Lung (tissue), 12 donors: ENCODE results near the gene CACNA1I. TPM values are rescaled to one million over a fixed set of nuclear protein-coding genes. Genes with fewer than 3 reads are reported as not detected.

ENCODE experiments used
- ATAC-seq: fragments of 200-7000 bp; cut with Tn5 transposase; one replicate; pipeline ENCODE4 v1.9.1; 2020; ENCODE audit warnings: moderate number of reproducible peaks; ENCODE audit not compliant: insufficient read depth, low FRiP score
- DNase-seq, 3 donors: peaks; one replicate each; pipeline ENCODE4 v3.0.0-alpha.2; 2013 to 2017
- H3K27ac ChIP-seq, 2 donors: one replicate each; pipeline ENCODE4 v1.5.1; 2013; ENCODE audit warnings: mild to moderate bottlenecking in 2 of 2, moderate library complexity in 2 of 2, control low read depth in 1 of 2, inconsistent platforms in 1 of 2, low read depth in 1 of 2, low read length in 1 of 2
- H3K27me3 ChIP-seq, 3 donors: one replicate each; pipeline ENCODE4 v1.5.1; 2013; ENCODE audit warnings: low read length in 2 of 3; ENCODE audit not compliant: control insufficient read depth in 3 of 3, insufficient read depth in 3 of 3
- H3K36me3 ChIP-seq, 4 donors: one replicate each; pipeline ENCODE4 v1.5.1; 2013; ENCODE audit warnings: low read length in 4 of 4, mild to moderate bottlenecking in 1 of 4, moderate library complexity in 1 of 4; ENCODE audit not compliant: control insufficient read depth in 4 of 4, insufficient read depth in 4 of 4
- H3K4me1 ChIP-seq, 5 donors: one replicate each; pipeline ENCODE4 v1.5.1; 2013; ENCODE audit warnings: low read length in 5 of 5, mild to moderate bottlenecking in 2 of 5, moderate library complexity in 1 of 5; ENCODE audit not compliant: control insufficient read depth in 5 of 5, insufficient read depth in 5 of 5
- H3K4me3 ChIP-seq: one replicate; pipeline ENCODE4 v1.5.1; 2013; ENCODE audit warnings: mild to moderate bottlenecking, control low read depth, moderate library complexity
- H3K9ac ChIP-seq, 2 donors: one replicate each; pipeline ENCODE4 v1.5.1; 2013; ENCODE audit warnings: low read length in 2 of 2, control low read depth in 1 of 2; ENCODE audit not compliant: insufficient read depth in 1 of 2
- H3K9me3 ChIP-seq, 4 donors: one replicate each; pipeline ENCODE4 v1.5.1; 2013; ENCODE audit warnings: low read length in 3 of 4, mild to moderate bottlenecking in 1 of 4, moderate library complexity in 1 of 4; ENCODE audit not compliant: control insufficient read depth in 4 of 4, insufficient read depth in 3 of 4
- WGBS, 2 donors: extraction: QIAGEN DNeasy Blood & Tissue Kit; methylation state at CpG; one replicate each; pipeline ENCODE4 v1.1.7; 2013; 5-methylcytosine and 5-hydroxymethylcytosine counted together
- polyA plus RNA-seq, 2 donors: library from polyadenylated mRNA; stranded (reverse); fragments of 200-250 nt; gene quantifications; one replicate each; pipeline ENCODE4 v1.2.1, GENCODE V29; 2013
- total RNA-seq, 2 donors: library from RNA; depleted of rRNA in 1 of 2; stranded (reverse); fragments of >200 nt in 1 of 2; gene quantifications; one replicate each; pipeline ENCODE4 v1.2.1, GENCODE V29; 2014 to 2021
- TF ChIP-seq, protein P1 (sequence below): IDR thresholded peaks from 2 replicates; pipeline ENCODE4 v1.5.1; 2012; ENCODE audit warnings: mild to moderate bottlenecking; ENCODE audit errors: control extremely low read depth, extremely low read depth
- donor health status: control.
- donor health status: control.
- donor health status: Bipolar disorder and iron deficiency.
- donor health status: healthy.
- donor health status: DM: yes; HTN: yes; CAD: no.

The CACNA1I gene
- total and polyA plus RNA-seq, 4 donors: 0.07 to 0.22 (median 0.16) TPM

- ATAC-seq (no peak), DNase-seq (no peak)
- Histone ChIP-seq H3K27me3 (no peaks in the 10 kb centered on the region), H3K9me3 (no peaks in the 10 kb centered on the region), H3K4me3 (no peak overlapping the region), H3K4me1 (peaks cover 0 to 50% (median 18%) of the 10 kb centered on the region in 5 donors), H3K36me3 (peaks cover 6 to 54% (median 41%) of the 10 kb centered on the region in 4 donors), H3K9ac (no peak overlapping the region), H3K27ac (no peak overlapping the region)
- 76 to 83% methylated on average over 13 of the region's 13 CpGs for WGBS, 2 donors
- TF ChIP-seq, protein P1, sequence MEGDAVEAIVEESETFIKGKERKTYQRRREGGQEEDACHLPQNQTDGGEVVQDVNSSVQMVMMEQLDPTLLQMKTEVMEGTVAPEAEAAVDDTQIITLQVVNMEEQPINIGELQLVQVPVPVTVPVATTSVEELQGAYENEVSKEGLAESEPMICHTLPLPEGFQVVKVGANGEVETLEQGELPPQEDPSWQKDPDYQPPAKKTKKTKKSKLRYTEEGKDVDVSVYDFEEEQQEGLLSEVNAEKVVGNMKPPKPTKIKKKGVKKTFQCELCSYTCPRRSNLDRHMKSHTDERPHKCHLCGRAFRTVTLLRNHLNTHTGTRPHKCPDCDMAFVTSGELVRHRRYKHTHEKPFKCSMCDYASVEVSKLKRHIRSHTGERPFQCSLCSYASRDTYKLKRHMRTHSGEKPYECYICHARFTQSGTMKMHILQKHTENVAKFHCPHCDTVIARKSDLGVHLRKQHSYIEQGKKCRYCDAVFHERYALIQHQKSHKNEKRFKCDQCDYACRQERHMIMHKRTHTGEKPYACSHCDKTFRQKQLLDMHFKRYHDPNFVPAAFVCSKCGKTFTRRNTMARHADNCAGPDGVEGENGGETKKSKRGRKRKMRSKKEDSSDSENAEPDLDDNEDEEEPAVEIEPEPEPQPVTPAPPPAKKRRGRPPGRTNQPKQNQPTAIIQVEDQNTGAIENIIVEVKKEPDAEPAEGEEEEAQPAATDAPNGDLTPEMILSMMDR: no peak
Measured at GRCh38 chr22:39524089-39524752, 46.3 kb upstream of the CACNA1I start.

GRCh38 chr22:39524753-39525657, 45.5 kb upstream of the CACNA1I start:
- TF ChIP-seq, protein P1: no peak
- H3K4me1 ChIP-seq: peaks cover 0 to 56% (median 22%) of the 10 kb centered on the region in 5 donors
- no peak overlapping the region for H3K4me3 ChIP-seq
- DNase-seq (no peak), ATAC-seq (no peak)
- H3K9ac ChIP-seq: no peak overlapping the region
- H3K27ac ChIP-seq: peak overlapping the region in 1 of 2 donors; percentile 36
- WGBS, 2 donors: 77 to 78% methylated on average over 10 of the region's 10 CpGs
- no peaks in the 10 kb centered on the region for H3K9me3 ChIP-seq
- H3K36me3 ChIP-seq: peaks cover 6 to 54% (median 43%) of the 10 kb centered on the region in 4 donors
- no peaks in the 10 kb centered on the region for H3K27me3 ChIP-seq

- H3K27me3 ChIP-seq: no peaks in the 10 kb centered on the region
- WGBS, 2 donors: 63 to 72% methylated on average over 4 of the region's 4 CpGs
- TF ChIP-seq, protein P1: no peak
- peak overlapping the region in 1 of 2 donors; percentile 36 for H3K27ac ChIP-seq
- no peak overlapping the region for H3K4me3 ChIP-seq
- H3K9ac ChIP-seq: no peak overlapping the region
- H3K4me1 ChIP-seq: peaks cover 0 to 57% (median 22%) of the 10 kb centered on the region in 5 donors
- no peak for ATAC-seq
- peaks cover 6 to 55% (median 46%) of the 10 kb centered on the region in 4 donors for H3K36me3 ChIP-seq
- H3K9me3 ChIP-seq: no peaks in the 10 kb centered on the region
- DNase-seq: no peak
Measured at GRCh38 chr22:39525658-39525975, 44.9 kb upstream of the CACNA1I start.
